Femur (tissue), 1 donor: Measurements from ENCODE around the gene NPLOC4.

Experiments used
- DNase-seq: peaks from one replicate; pipeline ENCODE4 v3.0.0-alpha.2; 2017

Gene NPLOC4

DNA sequence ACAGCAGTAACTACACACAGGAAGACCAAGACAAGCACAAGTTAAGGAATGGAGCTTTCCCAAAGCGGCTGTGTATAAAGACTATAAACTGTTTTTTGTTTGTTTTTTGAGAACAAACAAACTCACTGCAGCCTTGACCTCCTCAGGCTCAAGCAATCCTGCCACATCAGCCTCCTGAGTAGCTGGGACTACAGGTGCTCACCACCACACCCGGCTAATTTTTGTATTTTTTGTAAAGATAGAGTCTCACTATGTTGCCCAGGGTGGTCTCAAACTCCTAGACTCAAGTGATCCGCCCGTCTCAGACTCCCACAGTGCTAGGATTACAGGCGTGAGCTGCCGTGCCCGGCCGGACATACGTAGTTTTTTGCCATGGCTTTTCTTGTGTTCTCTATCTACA lies 23.5 kb upstream of the NPLOC4 start:
- no peak for DNase-seq

GRCh38 chr17:81659038-81659437 lies 22.1 kb upstream of the NPLOC4 start:
- DNase-seq, result no peak

DNA sequence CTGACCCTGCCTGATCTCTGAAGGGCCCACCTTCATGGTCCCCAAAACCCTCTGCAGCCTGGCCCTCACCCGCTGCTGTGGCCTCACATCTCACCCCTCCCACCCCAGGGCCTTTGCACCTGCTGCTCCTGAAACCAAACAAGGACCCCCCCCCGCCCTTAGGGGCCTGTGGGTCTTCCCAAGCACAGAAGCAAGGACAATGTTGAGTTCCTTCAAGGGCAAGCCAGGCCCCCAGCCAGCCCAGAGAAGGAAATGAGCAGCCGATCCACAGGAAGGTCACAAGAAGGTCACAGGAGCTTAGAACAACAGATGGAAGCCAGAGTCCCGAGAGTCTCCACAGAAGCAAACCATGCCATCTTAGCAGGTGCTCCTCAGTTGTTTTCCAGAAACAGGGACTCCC lies 19.9 kb upstream of the NPLOC4 start:
- DNase-seq, result no peak

- DNase-seq, result no peak
Measured at GRCh38 chr17:81656118-81656743, 19.3 kb upstream of the NPLOC4 start, which contains the start of gene PDE6G. Gene PDE6G (minus strand): TSS chr17:81656542. CDS start chr17:81653305, 3,237 bp downstream.

GRCh38 chr17:81655378-81656117 lies 18.6 kb upstream of the NPLOC4 start:
- no peak for DNase-seq

- DNase-seq, result no peak
Measured at GRCh38 chr17:81652906-81653771, 16.2 kb upstream of the NPLOC4 start.

DNA sequence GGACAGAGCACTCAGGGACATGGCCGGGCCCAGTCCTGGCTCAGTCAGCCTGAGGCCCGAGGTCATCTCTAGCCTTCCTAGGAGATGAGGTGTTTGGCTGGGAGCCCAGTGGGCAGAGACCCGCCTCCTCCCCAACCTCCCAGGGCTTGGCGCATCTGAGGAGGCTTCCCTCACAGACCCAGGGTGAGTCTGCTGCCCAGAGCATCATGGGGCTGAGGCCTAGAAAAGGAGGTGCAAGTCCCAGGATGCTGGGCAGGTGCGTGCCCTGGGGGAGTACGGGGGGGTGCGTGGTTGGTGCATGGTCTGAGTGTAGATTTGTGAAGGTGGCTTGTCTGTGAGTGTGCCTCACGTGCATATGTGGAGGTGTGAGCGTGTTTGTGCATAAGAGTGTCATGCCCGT lies 14.8 kb upstream of the NPLOC4 start:
- DNase-seq, result no peak

- DNase-seq, result no peak
Measured at GRCh38 chr17:81650951-81651350, 14.0 kb upstream of the NPLOC4 start.

GRCh38 chr17:81648707-81649085 lies 11.8 kb upstream of the NPLOC4 start:
- no peak for DNase-seq

- DNase-seq, result no peak
Measured at GRCh38 chr17:81648013-81648706, 11.2 kb upstream of the NPLOC4 start.

DNA sequence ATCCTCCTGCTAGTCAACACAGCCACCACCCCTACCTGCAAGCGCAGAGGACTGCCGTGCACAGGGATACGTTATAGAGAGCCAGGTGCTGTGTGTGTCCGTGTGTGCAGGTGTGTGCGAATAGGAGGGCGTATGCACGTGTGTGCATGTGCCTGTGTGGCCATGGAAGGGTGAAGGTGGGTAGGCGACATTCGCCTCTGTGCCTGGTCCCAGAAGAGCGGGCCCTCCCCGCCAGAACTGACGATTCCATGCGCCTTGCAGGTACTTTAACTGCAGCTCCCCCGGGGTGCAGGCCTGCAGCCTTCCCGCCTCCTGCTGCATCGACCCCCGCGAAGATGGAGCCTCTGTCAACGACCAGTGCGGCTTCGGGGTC lies 10.7 kb upstream of the NPLOC4 start:
- no peak for DNase-seq

DNA sequence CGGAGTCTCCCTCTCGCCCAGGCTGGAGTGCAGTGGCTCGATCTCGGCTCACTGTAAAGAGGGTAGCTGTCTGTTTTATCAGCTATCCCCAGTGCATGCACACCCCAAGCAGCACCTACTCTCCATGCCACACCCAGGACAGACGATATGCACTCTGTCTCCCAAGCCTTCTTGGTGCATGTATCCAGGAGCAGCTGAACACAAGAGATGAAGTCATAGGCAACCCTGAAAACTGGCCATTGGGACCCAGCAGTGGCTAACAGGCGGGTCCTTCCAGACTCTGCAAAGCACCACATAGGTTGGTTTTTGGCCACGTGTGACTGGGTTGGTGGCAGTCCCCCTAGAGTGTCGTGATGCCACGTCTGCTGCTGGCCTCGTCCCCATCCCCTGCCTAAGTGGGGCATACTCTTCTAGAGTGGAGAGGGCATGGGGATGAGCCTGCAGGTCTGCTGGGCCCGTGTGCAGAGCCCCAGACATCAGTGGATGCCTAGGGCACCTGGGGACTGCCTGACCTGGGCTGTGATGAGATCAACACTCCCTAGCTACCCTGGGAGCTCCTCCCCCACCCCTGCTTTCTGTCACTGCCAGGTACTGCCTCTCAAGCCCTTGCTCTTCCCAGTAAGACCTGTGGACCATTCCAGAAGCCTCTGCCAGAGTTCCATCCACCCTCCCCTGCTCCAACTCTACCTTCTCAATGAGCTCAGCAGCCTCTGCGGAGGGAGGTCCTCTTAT lies 10.1 kb upstream of the NPLOC4 start:
- no peak for DNase-seq

DNA sequence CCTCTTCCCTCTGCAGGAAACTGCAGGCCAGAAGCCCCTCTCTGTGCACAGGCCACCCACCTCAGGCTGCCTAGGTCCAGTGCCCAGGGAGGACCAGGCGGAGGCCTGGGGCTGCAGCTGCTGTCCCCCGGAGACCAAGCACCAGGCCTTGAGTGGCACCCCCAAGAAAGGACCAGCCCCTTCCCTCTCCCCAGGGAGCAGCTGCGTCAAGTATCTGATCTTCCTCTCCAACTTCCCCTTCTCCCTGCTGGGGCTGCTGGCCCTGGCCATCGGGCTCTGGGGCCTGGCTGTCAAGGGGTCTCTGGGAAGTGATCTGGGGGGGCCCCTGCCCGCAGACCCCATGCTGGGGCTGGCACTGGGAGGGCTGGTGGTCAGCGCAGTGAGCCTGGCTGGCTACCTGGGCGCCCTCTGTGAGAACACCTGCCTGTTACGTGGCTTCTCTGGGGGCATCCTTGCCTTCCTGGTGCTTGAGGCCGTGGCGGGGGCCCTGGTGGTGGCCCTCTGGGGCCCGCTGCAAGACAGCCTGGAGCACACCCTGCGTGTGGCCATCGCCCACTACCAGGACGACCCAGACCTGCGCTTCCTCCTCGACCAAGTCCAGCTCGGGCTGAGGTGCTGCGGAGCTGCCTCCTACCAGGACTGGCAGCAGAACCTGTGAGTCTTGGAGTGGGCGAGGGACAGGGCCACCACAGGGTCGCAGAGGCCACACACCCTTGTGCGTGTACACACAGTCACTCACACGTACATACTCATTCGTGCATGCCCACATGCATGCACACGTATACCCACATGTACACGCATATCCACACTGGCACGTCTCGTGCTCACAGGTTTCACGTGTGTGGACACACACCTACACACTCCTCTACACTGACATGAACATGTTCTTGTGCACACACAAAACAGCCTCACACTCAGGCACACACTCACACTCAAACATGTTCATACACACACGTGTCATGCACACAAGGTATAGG lies 8.4 kb upstream of the NPLOC4 start:
- no peak for DNase-seq

GRCh38 chr17:81644496-81644895 lies 7.6 kb upstream of the NPLOC4 start:
- no peak for DNase-seq

- no peak for DNase-seq
Measured at GRCh38 chr17:81641825-81642489, 5.0 kb upstream of the NPLOC4 start.

- no peak for DNase-seq
Measured at GRCh38 chr17:81640011-81640410, 3.1 kb upstream of the NPLOC4 start.

DNA sequence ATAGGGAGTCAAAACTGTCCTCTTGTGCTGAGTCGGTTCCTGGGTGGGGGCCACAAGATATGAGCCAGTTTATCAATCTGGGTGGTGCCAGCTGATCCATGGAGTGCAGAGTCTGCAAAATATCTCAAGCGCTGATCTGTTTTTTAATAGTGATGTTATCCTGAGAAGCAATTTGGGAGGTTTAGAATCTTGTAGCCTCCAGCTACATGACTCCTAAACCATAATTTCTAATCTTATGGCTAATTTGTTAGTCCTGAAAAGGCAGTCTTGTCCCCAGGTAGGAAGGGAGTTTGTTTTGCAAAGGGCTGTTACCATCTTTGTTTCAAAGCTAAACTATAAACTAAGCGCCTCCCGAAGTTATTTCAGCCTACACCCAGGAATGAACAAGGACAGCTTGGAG lies 1.8 kb upstream of the NPLOC4 start:
- no peak for DNase-seq

DNA sequence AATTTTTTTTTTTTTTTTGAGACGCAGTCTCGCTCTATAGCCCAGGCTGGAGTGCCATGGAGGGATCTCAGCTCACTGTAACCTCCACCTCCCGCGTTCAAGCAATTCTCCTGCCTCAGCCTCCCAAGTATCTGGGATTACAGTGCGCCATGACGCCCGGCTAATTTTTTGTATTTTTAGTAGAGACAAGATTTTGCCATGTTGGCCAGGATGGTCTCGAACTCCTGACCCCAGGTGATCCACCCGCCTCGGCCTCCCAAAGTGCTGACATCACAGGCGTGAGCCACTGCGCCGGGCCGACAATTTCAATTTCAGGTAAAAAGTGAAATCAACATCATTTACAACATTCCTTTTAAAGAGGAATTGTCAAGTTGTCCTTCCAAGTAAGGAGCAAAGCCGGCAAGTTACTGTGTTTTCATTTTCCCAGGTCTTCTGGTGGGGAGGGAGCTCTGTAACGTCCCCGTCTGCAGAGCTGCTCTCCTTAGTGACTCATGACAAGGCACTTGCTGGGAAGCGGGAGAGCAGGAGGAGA lies 873 bp downstream of the NPLOC4 start:
- no peak for DNase-seq

GRCh38 chr17:81635431-81635830 lies 1.5 kb downstream of the NPLOC4 start:
- no peak for DNase-seq

- DNase-seq, result no peak
Measured at GRCh38 chr17:81631482-81631881, 5.4 kb downstream of the NPLOC4 start.
